ENCODE measurements around the gene LUC7L2. TPM values are rescaled to one million over a fixed set of nuclear protein-coding genes. Genes with fewer than 3 reads are reported as not detected.

LUC7L2 gene
- polyA plus RNA-seq, 1 donor (not counting 4 experiments of a cell fraction or from before 2014, with no cell fraction given) = 52.7 TPM

DNA sequence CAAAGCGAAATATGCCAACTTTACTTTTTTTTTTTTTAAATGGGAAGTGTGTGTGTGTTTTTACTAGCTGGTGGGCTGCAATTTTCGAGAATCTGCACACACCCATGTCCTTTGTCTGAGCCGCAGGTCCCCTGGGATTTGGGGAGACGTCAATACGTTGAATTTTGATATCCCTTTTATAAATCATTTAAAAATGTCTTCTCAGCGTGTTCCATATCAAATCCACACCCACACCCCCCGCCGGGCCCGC lies 19.0 kb upstream of the LUC7L2 start:
- H3K27me3 ChIP-seq (ENCODE audit: control insufficient read depth, extremely low read depth, insufficient read depth, low read length) = no peaks in the 10 kb centered on the region
- peak overlapping the region; percentile 100 for H3K4me2 ChIP-seq (ENCODE audit: control insufficient read depth, extremely low read depth, insufficient read depth, low read depth, low read length)
- H3K79me2 ChIP-seq (ENCODE audit: control insufficient read depth, insufficient read depth, low read length) = peaks cover 14% of the 10 kb centered on the region
- FAIRE-seq (no peak), DNase-seq (ENCODE audit: low read depth, low spot score) (no peak)
- peak overlapping the region; percentile 90 for H3K27ac ChIP-seq (ENCODE audit: control insufficient read depth, insufficient read depth, low read length)
- dilution Hi-C loops (cut with MboI; ENCODE audit: extremely low pct_ligation_motif_present, low sequenced_read_pairs) = no loop called here
- H3K9me1 ChIP-seq (ENCODE audit: control insufficient read depth, extremely low read depth, insufficient read depth, low read length) = no peaks in the 10 kb centered on the region
- peak overlapping the region; percentile 74 to 97 (median 97) for H3K4me3 ChIP-seq (ENCODE audit: control insufficient read depth in 2 of 3, extremely low read depth in 1 of 3, insufficient read depth in 2 of 3, low read depth in 1 of 3, low read length in 3 of 3)
- H4K20me1 ChIP-seq (ENCODE audit: control insufficient read depth, extremely low read depth, insufficient read depth, low read length) = no peaks in the 10 kb centered on the region
- H3K9ac ChIP-seq (ENCODE audit: control insufficient read depth, extremely low read depth, insufficient read depth, low read length) = peak overlapping the region; percentile 99
- H3K4me1 ChIP-seq (ENCODE audit: control insufficient read depth, extremely low read depth, insufficient read depth, low read length) = peaks cover 5% of the 10 kb centered on the region
- peak overlapping the region; percentile 99 for H2AFZ ChIP-seq (ENCODE audit: control insufficient read depth, low read length)
- TF ChIP-seq, protein P1, sequence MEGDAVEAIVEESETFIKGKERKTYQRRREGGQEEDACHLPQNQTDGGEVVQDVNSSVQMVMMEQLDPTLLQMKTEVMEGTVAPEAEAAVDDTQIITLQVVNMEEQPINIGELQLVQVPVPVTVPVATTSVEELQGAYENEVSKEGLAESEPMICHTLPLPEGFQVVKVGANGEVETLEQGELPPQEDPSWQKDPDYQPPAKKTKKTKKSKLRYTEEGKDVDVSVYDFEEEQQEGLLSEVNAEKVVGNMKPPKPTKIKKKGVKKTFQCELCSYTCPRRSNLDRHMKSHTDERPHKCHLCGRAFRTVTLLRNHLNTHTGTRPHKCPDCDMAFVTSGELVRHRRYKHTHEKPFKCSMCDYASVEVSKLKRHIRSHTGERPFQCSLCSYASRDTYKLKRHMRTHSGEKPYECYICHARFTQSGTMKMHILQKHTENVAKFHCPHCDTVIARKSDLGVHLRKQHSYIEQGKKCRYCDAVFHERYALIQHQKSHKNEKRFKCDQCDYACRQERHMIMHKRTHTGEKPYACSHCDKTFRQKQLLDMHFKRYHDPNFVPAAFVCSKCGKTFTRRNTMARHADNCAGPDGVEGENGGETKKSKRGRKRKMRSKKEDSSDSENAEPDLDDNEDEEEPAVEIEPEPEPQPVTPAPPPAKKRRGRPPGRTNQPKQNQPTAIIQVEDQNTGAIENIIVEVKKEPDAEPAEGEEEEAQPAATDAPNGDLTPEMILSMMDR (optimal IDR thresholded peaks at IDR 0.05 in 1 of 3, IDR thresholded peaks at IDR 0.05 in 1 of 3, conservative IDR thresholded peaks at IDR 0.05 in 1 of 3; ENCODE audit: extremely low read depth in 1 of 3, insufficient read depth in 2 of 3, low read length in 3 of 3) = no peak
- no peak for TF ChIP-seq EZH2 (IDR thresholded peaks at IDR 0.05; ENCODE audit: low read length)
- peaks cover 0 to 4% of the 10 kb centered on the region in 2 experiments for H3K36me3 ChIP-seq (ENCODE audit: control insufficient read depth in 2 of 2, extremely low read depth in 1 of 2, insufficient read depth in 2 of 2, low read length in 2 of 2)
- no peaks in the 10 kb centered on the region for H3K9me3 ChIP-seq (ENCODE audit: control insufficient read depth, low read depth, low read length)

DNA sequence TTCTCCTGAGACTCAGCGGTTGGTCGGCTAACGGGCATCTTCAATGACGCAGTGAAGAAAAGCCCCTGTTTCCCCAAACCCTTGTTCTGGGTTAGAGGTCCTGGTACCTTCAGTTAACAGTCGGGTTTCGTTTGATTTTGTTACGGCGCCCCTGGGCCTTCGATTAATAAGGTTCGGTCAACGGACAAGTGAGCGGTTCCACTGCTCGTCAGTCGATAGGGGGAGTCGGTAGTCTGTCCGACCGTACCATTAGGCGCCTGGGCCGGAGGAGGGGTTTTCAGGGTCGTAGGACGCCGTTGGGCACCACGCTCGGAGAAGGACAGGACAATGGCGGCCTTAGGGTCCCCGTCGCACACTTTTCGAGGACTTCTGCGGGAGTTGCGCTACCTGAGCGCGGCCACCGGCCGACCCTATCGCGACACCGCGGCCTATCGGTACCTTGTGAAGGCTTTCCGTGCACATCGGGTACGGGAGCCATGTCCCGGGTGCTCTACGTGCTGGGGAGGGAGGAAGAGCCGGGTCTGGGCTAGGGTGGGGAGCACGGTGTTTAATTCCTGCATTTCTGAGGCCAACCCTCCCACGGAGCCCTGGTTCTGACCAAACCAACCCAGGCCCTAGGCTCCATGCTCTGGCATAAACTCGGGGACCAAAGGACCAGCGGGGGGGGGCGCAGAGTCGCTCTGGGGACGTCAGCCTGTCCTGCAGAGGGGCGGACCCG lies 18.5 kb upstream of the LUC7L2 start, which contains the start of gene FMC1:
Gene FMC1, plus strand, starts transcription at position 280 of the 718 bp plus-strand sequence. Its CDS starts 48 bp downstream, at position 328.
- peak within 1 kb of the TSS; percentile 90 for H3K27ac ChIP-seq (ENCODE audit: control insufficient read depth, insufficient read depth, low read length)
- dilution Hi-C loops (cut with MboI; ENCODE audit: extremely low pct_ligation_motif_present, low sequenced_read_pairs) = no loop called here
- no peaks in the 10 kb centered on the region for H3K27me3 ChIP-seq (ENCODE audit: control insufficient read depth, extremely low read depth, insufficient read depth, low read length)
- peak; percentile 60 for DNase-seq (ENCODE audit: low read depth, low spot score)
- H4K20me1 ChIP-seq (ENCODE audit: control insufficient read depth, extremely low read depth, insufficient read depth, low read length) = no peaks in the 10 kb centered on the region
- peak within 1 kb of the TSS; percentile 99 for H2AFZ ChIP-seq (ENCODE audit: control insufficient read depth, low read length)
- peak; percentile 26 for FAIRE-seq
- no peaks in the 10 kb centered on the region for H3K9me3 ChIP-seq (ENCODE audit: control insufficient read depth, low read depth, low read length)
- H3K79me2 ChIP-seq (ENCODE audit: control insufficient read depth, insufficient read depth, low read length) = peaks cover 14% of the 10 kb centered on the region
- peaks cover 0 to 4% of the 10 kb centered on the region in 2 experiments for H3K36me3 ChIP-seq (ENCODE audit: control insufficient read depth in 2 of 2, extremely low read depth in 1 of 2, insufficient read depth in 2 of 2, low read length in 2 of 2)
- no peak for TF ChIP-seq EZH2 (IDR thresholded peaks at IDR 0.05; ENCODE audit: low read length)
- TF ChIP-seq, protein P1 (optimal IDR thresholded peaks at IDR 0.05 in 1 of 3, IDR thresholded peaks at IDR 0.05 in 1 of 3, conservative IDR thresholded peaks at IDR 0.05 in 1 of 3; ENCODE audit: extremely low read depth in 1 of 3, insufficient read depth in 2 of 3, low read length in 3 of 3) = peak; percentile 23 to 54 (median 29)
- H3K4me3 ChIP-seq (ENCODE audit: control insufficient read depth in 2 of 3, extremely low read depth in 1 of 3, insufficient read depth in 2 of 3, low read depth in 1 of 3, low read length in 3 of 3) = peak within 1 kb of the TSS; percentile 74 to 97 (median 97)
- H3K9me1 ChIP-seq (ENCODE audit: control insufficient read depth, extremely low read depth, insufficient read depth, low read length) = no peaks in the 10 kb centered on the region
- peaks cover 5% of the 10 kb centered on the region for H3K4me1 ChIP-seq (ENCODE audit: control insufficient read depth, extremely low read depth, insufficient read depth, low read length)
- peak within 1 kb of the TSS; percentile 99 for H3K9ac ChIP-seq (ENCODE audit: control insufficient read depth, extremely low read depth, insufficient read depth, low read length)
- peak within 1 kb of the TSS; percentile 100 for H3K4me2 ChIP-seq (ENCODE audit: control insufficient read depth, extremely low read depth, insufficient read depth, low read depth, low read length)
